Parathyroid adenoma (tissue), 2 donors: ENCODE data around the gene HIPK4.

Source experiments
- H2AFZ ChIP-seq: fragments of 300-600 bp; sonication (generic); one replicate; pipeline ENCODE4 v1.7.0; 2017; ENCODE audit warnings: antibody characterized with exemption, mild to moderate bottlenecking
- H3K27ac ChIP-seq: fragments of 300-600 bp; sonication (generic); one replicate; pipeline ENCODE4 v1.7.0; 2017
- H3K27me3 ChIP-seq: fragments of 300-600 bp; sonication (generic); one replicate; pipeline ENCODE4 v1.7.0; 2017; ENCODE audit warnings: low read length; ENCODE audit not compliant: control insufficient read depth, insufficient read depth
- H3K36me3 ChIP-seq: fragments of 300-600 bp; sonication (generic); one replicate; pipeline ENCODE4 v1.7.0; 2017; ENCODE audit warnings: low read length; ENCODE audit not compliant: control insufficient read depth, insufficient read depth
- H3K4me1 ChIP-seq: fragments of 300-600 bp; sonication (generic); one replicate; pipeline ENCODE4 v1.7.0; 2017; ENCODE audit warnings: control low read depth
- H3K4me2 ChIP-seq: fragments of 300-600 bp; sonication (generic); one replicate; pipeline ENCODE4 v1.7.0; 2017; ENCODE audit warnings: low read length
- H3K4me3 ChIP-seq: fragments of 300-600 bp; sonication (generic); one replicate; pipeline ENCODE4 v1.7.0; 2017; ENCODE audit warnings: low read depth, low read length
- H3K79me2 ChIP-seq: fragments of 300-600 bp; sonication (generic); one replicate; pipeline ENCODE4 v1.7.0; 2017; ENCODE audit warnings: control low read depth
- H3K9ac ChIP-seq: fragments of 300-600 bp; sonication (generic); one replicate; pipeline ENCODE4 v1.7.0; 2017; ENCODE audit warnings: mild to moderate bottlenecking
- H3K9me3 ChIP-seq: fragments of 300-600 bp; sonication (generic); one replicate; pipeline ENCODE4 v1.7.0; 2017; ENCODE audit warnings: low read length; ENCODE audit not compliant: control insufficient read depth
- CTCF ChIP-seq: fragments of 300-600 bp; sonication (generic); IDR thresholded peaks from one replicate; pipeline ENCODE4 v1.7.0; 2017; ENCODE audit warnings: antibody characterized with exemption, mild to moderate bottlenecking
- donor health status: primary hyperparathyroidism.

The HIPK4 gene

GRCh38 chr19:40416918-40417642, 27.1 kb upstream of the HIPK4 start:
- H3K4me3 ChIP-seq: peak overlapping the region; percentile 5
- peaks cover 40% of the 10 kb centered on the region for H3K4me1 ChIP-seq
- H3K9me3 ChIP-seq: no peaks in the 10 kb centered on the region
- TF ChIP-seq CTCF: no peak
- H2AFZ ChIP-seq: peak overlapping the region; percentile 71
- no peaks in the 10 kb centered on the region for H3K79me2 ChIP-seq
- H3K36me3 ChIP-seq: no peaks in the 10 kb centered on the region
- H3K27me3 ChIP-seq: no peaks in the 10 kb centered on the region
- no peak overlapping the region for H3K9ac ChIP-seq
- H3K27ac ChIP-seq: peak overlapping the region; percentile 88
- H3K4me2 ChIP-seq: peak overlapping the region; percentile 55

GRCh38 chr19:40415768-40416167, 25.8 kb upstream of the HIPK4 start:
- peaks cover 45% of the 10 kb centered on the region for H3K4me1 ChIP-seq
- TF ChIP-seq CTCF: no peak
- H3K27me3 ChIP-seq: no peaks in the 10 kb centered on the region
- H3K27ac ChIP-seq: peak overlapping the region; percentile 88
- no peak overlapping the region for H3K4me3 ChIP-seq
- H3K36me3 ChIP-seq: no peaks in the 10 kb centered on the region
- H3K9ac ChIP-seq: no peak overlapping the region
- H3K9me3 ChIP-seq: no peaks in the 10 kb centered on the region
- no peaks in the 10 kb centered on the region for H3K79me2 ChIP-seq
- H2AFZ ChIP-seq: no peak overlapping the region
- H3K4me2 ChIP-seq: no peak overlapping the region

GRCh38 chr19:40414542-40415535, 24.9 kb upstream of the HIPK4 start:
- H3K4me1 ChIP-seq: peaks cover 45% of the 10 kb centered on the region
- H3K9ac ChIP-seq: no peak overlapping the region
- peak overlapping the region; percentile 52 for H3K4me2 ChIP-seq
- H3K27ac ChIP-seq: peak overlapping the region; percentile 40
- H3K27me3 ChIP-seq: no peaks in the 10 kb centered on the region
- no peaks in the 10 kb centered on the region for H3K36me3 ChIP-seq
- no peak for TF ChIP-seq CTCF
- no peaks in the 10 kb centered on the region for H3K9me3 ChIP-seq
- H2AFZ ChIP-seq: peak overlapping the region; percentile 69
- no peaks in the 10 kb centered on the region for H3K79me2 ChIP-seq
- no peak overlapping the region for H3K4me3 ChIP-seq

GRCh38 chr19:40413291-40413845, 23.4 kb upstream of the HIPK4 start, which contains the start of gene PRX:
Gene PRX, minus strand, starts transcription at chr19:40413378. Its CDS starts 5,446 bp downstream, at chr19:40407932.
- no peak for TF ChIP-seq CTCF
- H3K27me3 ChIP-seq: no peaks in the 10 kb centered on the region
- H3K79me2 ChIP-seq: no peaks in the 10 kb centered on the region
- H3K4me3 ChIP-seq: no peak within 1 kb of the TSS
- H3K36me3 ChIP-seq: no peaks in the 10 kb centered on the region
- H3K27ac ChIP-seq: peak within 1 kb of the TSS; percentile 68
- H2AFZ ChIP-seq: no peak within 1 kb of the TSS
- H3K9ac ChIP-seq: no peak within 1 kb of the TSS
- no peaks in the 10 kb centered on the region for H3K9me3 ChIP-seq
- H3K4me1 ChIP-seq: peaks cover 45% of the 10 kb centered on the region
- peak within 1 kb of the TSS; percentile 41 for H3K4me2 ChIP-seq
